Neural crest cell (in vitro differentiated cells): ENCODE measurements around the gene PLAC9. TPM values are rescaled to one million over a fixed set of nuclear protein-coding genes. Genes with fewer than 3 reads are reported as not detected.

Experiments
- DNase-seq: peaks from one replicate; pipeline ENCODE4 v3.0.0; 2021; ENCODE audit warnings: low read depth, mixed read lengths, low spot score
- H3K27ac Mint-ChIP-seq: one replicate; pipeline ENCODE4 v1.8.0; 2021; ENCODE audit warnings: mild to moderate bottlenecking, mixed read lengths; ENCODE audit not compliant: unreplicated experiment
- H3K27me3 Mint-ChIP-seq: 2 replicates; pipeline ENCODE4 v1.8.0; 2021; ENCODE audit warnings: low read depth, mild to moderate bottlenecking, mixed read lengths
- H3K36me3 Mint-ChIP-seq: 2 replicates; pipeline ENCODE4 v1.8.0; 2021; ENCODE audit warnings: low read depth, mild to moderate bottlenecking, mixed read lengths
- H3K4me1 Mint-ChIP-seq: 2 replicates; pipeline ENCODE4 v1.8.0; 2021; ENCODE audit warnings: mixed read lengths
- H3K4me3 Mint-ChIP-seq: one replicate; pipeline ENCODE4 v1.8.0; 2021; ENCODE audit warnings: mild to moderate bottlenecking, mixed read lengths
- H3K9me3 Mint-ChIP-seq: 2 replicates; pipeline ENCODE4 v1.8.0; 2021; ENCODE audit warnings: mixed read lengths
- CTCF ChIP-seq: fragments of 200-600 bp; sonication (generic); conservative IDR thresholded peaks from 2 replicates; pipeline ENCODE4 v1.5.0; 2021; ENCODE audit warnings: antibody characterized with exemption, mild to moderate bottlenecking
- total RNA-seq: library from RNA; stranded (reverse); gene quantifications from 2 replicates; pipeline ENCODE4 v1.2.1, GENCODE V29; 2021

Gene PLAC9
- total RNA-seq, 1 donor from 2014 or later, result 27.5 TPM

- no peaks in the 10 kb centered on the region for H3K9me3 Mint-ChIP-seq
- H3K27ac Mint-ChIP-seq, result no peak overlapping the region
- DNase-seq, result no peak
- no peak overlapping the region for H3K4me3 Mint-ChIP-seq
- peaks cover 11% of the 10 kb centered on the region for H3K4me1 Mint-ChIP-seq
- H3K36me3 Mint-ChIP-seq, result no peaks in the 10 kb centered on the region
- TF ChIP-seq CTCF, result no peak
- H3K27me3 Mint-ChIP-seq, result no peaks in the 10 kb centered on the region
Measured at GRCh38 chr10:80173466-80173865, 40.9 kb downstream of the PLAC9 start.

DNA sequence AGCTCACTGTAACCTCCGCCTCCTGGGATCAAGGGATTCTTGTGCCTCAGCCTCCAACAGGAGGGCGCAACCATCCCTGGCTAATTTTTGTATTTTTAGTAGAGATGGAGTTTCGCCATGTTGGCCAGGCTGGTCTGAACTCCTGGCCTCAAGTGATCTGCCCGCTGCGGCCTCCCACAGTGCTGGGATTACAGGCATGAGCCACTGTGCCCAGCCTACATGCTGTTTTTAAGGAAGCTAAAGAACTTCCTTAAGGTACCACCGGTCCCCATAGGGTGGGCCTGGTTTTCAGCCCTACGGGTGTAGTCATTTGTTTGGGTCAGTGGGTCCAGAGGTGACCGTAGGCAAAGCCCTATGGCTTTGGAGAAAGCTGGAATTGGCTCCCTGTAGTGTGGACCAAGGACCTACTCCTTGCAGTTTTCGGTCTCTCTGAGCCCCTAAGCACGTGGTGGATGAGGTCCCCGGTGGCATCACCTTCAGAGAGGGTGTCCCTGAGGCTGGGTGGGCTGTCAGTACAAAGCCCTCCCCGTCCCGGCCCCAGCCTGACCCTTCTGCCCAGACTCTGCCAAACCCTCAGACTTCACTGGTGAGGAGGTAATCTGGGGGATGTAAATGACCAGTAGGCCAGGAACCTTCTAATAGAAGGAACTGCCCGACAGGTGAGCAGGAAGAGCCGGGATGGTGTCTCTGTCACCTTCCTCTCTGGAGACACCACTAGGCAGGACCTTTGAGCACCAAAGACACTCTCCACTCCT, 42.3 kb downstream of the PLAC9 start:
- TF ChIP-seq CTCF, result no peak
- H3K36me3 Mint-ChIP-seq, result no peaks in the 10 kb centered on the region
- DNase-seq, result no peak
- H3K27ac Mint-ChIP-seq, result no peak overlapping the region
- H3K4me3 Mint-ChIP-seq, result no peak overlapping the region
- H3K9me3 Mint-ChIP-seq, result no peaks in the 10 kb centered on the region
- no peaks in the 10 kb centered on the region for H3K27me3 Mint-ChIP-seq
- peaks cover 11% of the 10 kb centered on the region for H3K4me1 Mint-ChIP-seq

DNA sequence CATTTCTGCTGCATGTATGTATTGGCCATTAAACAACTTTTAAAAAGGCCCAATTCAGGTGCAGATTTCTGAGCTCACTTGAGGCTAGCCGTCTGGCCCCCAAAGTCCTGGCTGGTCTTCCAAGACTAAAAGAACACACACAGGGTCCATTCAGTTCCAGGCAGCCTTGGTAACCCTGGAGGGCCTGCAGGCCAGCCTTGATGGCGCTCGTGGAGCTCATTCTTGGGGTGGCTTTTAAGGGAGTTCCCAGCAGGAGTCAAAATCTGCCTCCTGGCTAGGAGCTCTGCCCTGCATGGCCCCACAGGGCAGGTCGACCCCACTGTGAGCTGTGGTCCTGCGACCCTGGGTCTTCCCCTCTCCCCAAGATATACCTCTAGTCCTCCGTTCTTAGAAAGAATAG, 44.0 kb downstream of the PLAC9 start:
- no peak for DNase-seq
- Mint-ChIP-seq H3K4me3 (no peak overlapping the region), H3K27ac (no peak overlapping the region), H3K9me3 (no peaks in the 10 kb centered on the region), H3K4me1 (peaks cover 11% of the 10 kb centered on the region), H3K36me3 (no peaks in the 10 kb centered on the region), H3K27me3 (no peaks in the 10 kb centered on the region)
- no peak for TF ChIP-seq CTCF

DNA sequence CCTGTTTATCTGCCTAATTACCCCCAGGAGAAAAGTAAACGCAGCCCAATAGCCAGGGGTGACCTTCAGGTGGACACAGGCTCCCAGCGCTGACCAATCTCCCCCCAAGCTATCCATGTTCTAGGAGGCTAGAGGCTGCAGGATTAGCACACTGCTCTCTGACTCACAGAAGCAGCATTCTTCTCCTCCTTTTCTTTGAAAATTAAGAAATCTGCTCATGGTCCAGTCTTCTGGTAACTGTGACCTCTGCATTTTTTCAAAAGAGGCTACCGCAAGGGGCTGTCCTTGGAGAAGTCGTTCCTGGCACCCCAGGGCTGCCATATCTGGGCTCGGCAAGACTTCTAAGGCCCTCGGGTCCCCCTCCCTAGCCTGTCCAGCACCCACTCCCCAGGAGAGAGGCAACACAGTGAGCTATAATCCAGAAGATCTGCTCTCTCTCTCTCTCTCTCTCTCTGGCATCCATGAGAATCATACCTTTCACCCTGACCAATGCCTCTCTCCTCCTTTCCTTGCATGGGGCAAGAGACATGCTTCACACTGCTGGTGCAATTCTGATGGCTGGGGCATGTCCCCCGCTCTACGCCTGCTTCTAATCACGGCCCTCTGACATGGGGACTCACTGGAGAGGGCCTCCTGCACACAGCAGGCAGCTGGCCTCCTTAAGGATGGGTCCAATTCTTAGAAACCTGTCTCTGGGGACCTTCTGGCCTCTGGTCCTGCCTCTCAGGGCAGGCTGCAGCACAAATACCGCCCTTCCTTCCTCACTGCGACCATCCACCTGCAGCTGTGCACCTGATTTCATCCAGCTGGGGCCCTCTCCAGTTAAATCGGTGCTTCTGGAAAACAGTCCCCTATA, 45.5 kb downstream of the PLAC9 start:
- Mint-ChIP-seq H3K36me3 (no peaks in the 10 kb centered on the region), H3K27ac (peak overlapping the region; percentile 13)
- no peak for TF ChIP-seq CTCF

GRCh38 chr10:80182986-80183385, 50.5 kb downstream of the PLAC9 start:
- H3K27ac Mint-ChIP-seq, result no peak overlapping the region

More for the DNA sequence above, 45.5 kb downstream of the PLAC9 start:
- Mint-ChIP-seq H3K4me1 (peaks cover 11% of the 10 kb centered on the region), H3K9me3 (no peaks in the 10 kb centered on the region), H3K27me3 (no peaks in the 10 kb centered on the region), H3K4me3 (no peak overlapping the region)
- DNase-seq, result no peak

More at GRCh38 chr10:80182986-80183385, 50.5 kb downstream of the PLAC9 start:
- Mint-ChIP-seq H3K36me3 (no peaks in the 10 kb centered on the region), H3K4me3 (no peak overlapping the region), H3K27me3 (no peaks in the 10 kb centered on the region), H3K4me1 (peaks cover 3% of the 10 kb centered on the region), H3K9me3 (no peaks in the 10 kb centered on the region)
- no peak for TF ChIP-seq CTCF
- no peak for DNase-seq
